Loucy (cell line): ENCODE measurements around the gene CEP76.

Source experiments
- CTCF ChIP-seq: fragments of 200-600 bp; sonication (generic); conservative IDR thresholded peaks from 2 replicates; pipeline ENCODE4 v1.5.1; 2014; ENCODE audit warnings: mild to moderate bottlenecking, antibody characterized with exemption, low read length
- EZH2phosphoT487 ChIP-seq: fragments of 200-600 bp; IDR thresholded peaks from 2 replicates; pipeline ENCODE4 v1.6.1; 2018; ENCODE audit warnings: antibody characterized with exemption, mild to moderate bottlenecking, moderate library complexity, borderline replicate concordance

- no peak for TF ChIP-seq CTCF
- TF ChIP-seq EZH2phosphoT487 = no peak
These were observed 23.8 kb upstream of the CEP76 start for GRCh38 chr18:12726331-12726730.
